ENCODE data around the gene CXCR3. TPM values are rescaled to one million over a fixed set of nuclear protein-coding genes. Genes with fewer than 3 reads are reported as not detected.
"Not testable (repeated sequence)": the region's sequence is repeated elsewhere in the genome, so short reads cannot be mapped to it uniquely, and the experiment has no call there.

The CXCR3 gene
- total RNA-seq = 100 to 1,000 TPM; 105 to 107 TPM

DNA sequence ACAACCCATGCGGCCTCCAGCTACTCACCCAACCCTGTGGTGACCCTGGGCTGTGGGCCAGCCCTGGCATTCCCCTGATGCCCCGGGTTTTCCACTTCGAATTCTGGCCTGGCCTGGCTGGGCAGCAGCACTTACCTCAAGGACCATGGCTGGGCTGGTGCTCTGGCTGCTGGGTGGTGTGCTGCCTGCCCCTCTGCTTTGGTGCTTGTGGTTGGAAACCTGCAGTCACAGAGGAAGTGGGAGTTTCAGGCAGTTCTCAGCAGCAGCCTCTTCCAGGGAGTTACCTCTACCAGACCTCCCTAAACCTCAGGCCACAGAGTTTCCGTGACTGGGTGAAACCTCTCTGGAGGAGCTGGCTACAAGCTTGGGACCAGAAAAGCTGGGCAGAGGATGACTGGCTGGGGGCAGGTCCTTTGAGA is at the start of gene CXCR3:
CXCR3 (minus strand) TSS at position 209 of the 419 bp plus-strand sequence; CDS start at position 147, 62 bp downstream.
- no peaks in the 10 kb centered on the region for H3K27me3 Mint-ChIP-seq
- H3K9me3 Mint-ChIP-seq = no peaks in the 10 kb centered on the region
- H3K27ac Mint-ChIP-seq = peak within 1 kb of the TSS; percentile 93

DNA sequence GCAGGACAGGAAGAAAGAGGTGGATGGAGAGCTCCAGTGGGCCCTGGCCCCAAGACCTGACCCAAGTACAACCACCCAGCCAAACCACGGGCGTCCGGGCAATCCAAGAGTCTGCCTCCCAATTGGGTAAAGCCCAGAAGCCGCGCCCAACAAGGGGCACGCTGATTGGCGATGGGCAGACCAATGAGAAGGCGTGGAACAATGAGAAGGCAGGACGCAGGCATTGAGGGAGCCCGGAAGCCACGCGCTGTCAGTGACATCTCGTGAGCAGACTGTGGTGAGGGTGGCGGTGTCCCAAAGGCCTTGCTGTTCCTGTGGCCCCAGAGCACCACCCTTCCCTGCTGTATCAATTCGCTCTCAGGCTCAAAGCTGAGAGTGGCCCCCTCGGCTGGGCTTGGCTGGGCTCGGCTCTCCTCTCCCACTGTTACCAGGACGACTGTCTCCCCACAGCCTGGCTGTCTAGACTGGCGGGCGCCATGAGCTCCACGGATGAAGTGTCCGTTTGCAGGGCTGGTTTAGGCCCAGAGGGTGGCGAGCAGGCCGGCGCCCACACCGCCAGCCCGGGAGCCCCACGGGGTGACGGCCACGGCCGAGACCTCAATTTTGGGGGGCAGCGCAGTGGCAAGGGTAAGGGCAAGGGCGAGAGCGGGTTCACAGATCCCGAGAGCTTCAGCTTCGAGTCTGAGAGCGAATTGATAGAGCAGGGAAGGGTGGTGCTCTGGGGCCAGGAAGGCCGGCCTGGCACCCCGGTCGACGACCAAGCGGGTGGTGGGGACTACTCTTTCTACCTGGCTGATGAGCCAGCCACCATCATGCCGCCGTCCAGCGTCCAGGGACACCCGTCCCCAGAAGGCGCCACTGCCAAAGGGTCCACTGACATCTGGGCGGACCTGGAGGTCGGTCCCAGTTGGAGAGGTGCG is 49.3 kb upstream of the CXCR3 start, which contains the start of gene LOC101059915:
LOC101059915 (plus strand) TSS at position 219 of the 920 bp plus-strand sequence.
- ATAC-seq (ENCODE audit: low read depth) (no peak), DNase-seq (no peak)
- Mint-ChIP-seq H3K27me3 (peaks cover 3% of the 10 kb centered on the region), H3K36me3 (no peaks in the 10 kb centered on the region), H3K4me1 (peaks cover 23% of the 10 kb centered on the region), H3K27ac (no peak within 1 kb of the TSS), H3K9me3 (no peaks in the 10 kb centered on the region), H3K4me3 (no peak within 1 kb of the TSS)
- POLR2A ChIA-PET = no interaction called here

More for the DNA sequence above, at the start of gene CXCR3:
- DNase-seq (peak; percentile 68), ATAC-seq (ENCODE audit: low read depth) (peak; percentile 39)
- H3K4me1 Mint-ChIP-seq = peaks cover 50% of the 10 kb centered on the region
- H3K4me3 Mint-ChIP-seq = peak within 1 kb of the TSS; percentile 96
- H3K36me3 Mint-ChIP-seq = peaks cover 39% of the 10 kb centered on the region
- POLR2A ChIA-PET = interaction anchor here (0.6 to 3.5 kb wide), 9 partner anchors 10 to 335 kb away, joined by 3 to 27 read pairs (median 5); partner anchors contain the start of genes NONO, OGT and TAF1

DNA sequence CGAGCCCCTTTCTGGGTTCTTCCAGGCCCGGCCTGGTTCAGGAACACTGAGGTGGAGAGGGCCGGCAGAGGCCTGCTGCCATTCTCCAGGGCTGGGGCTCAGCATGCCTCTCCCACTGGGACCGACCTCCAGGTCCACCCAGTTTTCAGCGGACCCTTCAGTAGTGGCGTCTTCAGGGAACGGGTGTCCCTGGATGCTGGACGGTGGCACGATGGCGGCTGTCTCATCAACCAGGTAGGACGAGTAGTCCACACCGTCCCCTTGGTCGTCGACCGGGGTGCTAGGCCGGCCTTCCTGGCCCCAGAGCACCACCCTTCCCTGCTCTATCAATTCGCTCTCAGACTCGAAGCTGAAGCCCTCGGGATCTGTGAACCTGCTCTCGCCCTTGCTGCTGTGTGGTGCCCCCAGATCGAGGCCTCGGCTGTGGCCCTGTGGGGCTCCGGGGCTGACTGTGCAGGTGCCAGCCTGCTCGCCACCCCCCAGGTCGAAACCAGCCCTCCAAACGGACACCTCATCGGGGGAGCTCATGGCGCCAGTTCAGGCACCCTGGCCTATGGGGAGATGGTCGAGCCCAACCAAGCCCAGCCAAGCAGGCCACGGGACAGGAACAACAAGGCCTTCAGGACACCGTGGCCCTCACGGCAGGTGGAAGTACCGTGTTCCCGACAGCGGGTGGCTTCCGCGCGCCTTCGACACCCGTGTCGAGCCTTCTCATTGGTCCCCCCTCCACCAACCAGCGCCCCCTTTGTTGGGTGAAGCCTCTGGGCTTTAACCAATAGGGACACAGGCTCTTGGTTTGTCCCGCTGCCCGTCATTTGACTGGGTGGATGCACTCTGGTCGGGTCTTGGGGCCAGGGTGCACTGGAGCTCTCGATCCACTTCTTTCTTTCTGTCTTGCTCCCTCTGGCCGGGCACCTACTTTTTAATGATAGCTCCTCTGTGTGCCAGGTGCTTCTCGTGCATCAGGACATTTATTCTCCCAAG is 48.2 kb upstream of the CXCR3 start:
- Mint-ChIP-seq H3K4me3 (no peak overlapping the region), H3K4me1 (peaks cover 22% of the 10 kb centered on the region), H3K27ac (no peak overlapping the region), H3K27me3 (no peaks in the 10 kb centered on the region), H3K9me3 (no peaks in the 10 kb centered on the region), H3K36me3 (no peaks in the 10 kb centered on the region)
- POLR2A ChIA-PET = no interaction called here
- DNase-seq (no peak), ATAC-seq (ENCODE audit: low read depth) (no peak)

DNA sequence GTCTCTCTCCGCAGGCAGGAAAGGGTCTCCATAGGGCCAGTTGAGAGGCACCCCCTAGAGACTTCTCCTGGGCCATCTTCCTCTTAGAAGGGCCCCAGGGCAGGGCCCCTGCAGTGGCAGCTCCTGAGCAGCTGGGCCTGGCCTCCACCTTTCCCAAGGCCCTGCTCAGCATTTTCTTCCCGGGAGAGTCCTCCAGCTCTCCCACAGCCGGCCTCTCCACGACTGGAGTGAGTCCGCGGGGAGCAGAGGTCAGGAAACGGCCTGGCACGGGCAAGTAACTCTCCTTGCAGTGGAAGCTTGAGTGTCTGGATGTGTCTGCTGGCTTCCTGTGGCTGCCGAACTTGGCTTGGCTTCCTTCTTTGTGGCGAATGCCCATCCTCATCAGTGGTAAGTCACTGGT is 47.4 kb upstream of the CXCR3 start:
- Mint-ChIP-seq H3K9me3 (no peaks in the 10 kb centered on the region), H3K27me3 (no peaks in the 10 kb centered on the region)
- no peak for ATAC-seq (ENCODE audit: low read depth)

DNA sequence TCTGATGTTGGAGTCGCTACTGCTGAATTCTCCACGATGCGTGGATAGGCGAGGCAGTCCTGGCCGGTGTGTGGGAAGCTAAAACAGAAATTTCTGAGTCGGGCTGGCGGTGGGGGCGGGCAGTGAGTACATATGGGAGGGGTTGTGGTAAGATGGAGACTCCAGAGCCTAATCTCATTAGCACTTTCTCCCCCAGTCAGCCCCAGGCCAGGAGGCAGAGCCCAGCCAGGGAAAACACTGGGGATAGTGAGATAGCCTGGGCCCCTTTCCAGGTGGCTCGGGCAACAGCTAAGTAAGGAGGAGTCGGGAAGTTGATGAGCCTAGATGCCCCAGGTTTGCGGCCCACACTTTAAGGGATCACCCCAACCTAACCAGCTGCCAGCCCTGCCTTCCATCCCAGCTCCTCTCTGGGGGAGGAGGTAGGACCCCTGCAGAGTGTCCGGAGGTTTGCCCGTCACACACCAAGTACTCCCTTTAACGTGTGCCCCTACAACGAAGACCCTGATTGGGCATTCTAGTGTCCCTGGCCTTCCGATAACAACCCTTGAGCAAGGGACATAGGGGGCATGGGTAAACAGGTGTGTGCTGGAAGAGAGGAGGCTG is 46.7 kb upstream of the CXCR3 start:
- Mint-ChIP-seq H3K27ac (no peak overlapping the region), H3K4me3 (no peak overlapping the region), H3K4me1 (peaks cover 13% of the 10 kb centered on the region), H3K9me3 (no peaks in the 10 kb centered on the region), H3K36me3 (no peaks in the 10 kb centered on the region), H3K27me3 (no peaks in the 10 kb centered on the region)
- no peak for ATAC-seq (ENCODE audit: low read depth)
- POLR2A ChIA-PET = no interaction called here
- no peak for DNase-seq

More for the DNA sequence above, 47.4 kb upstream of the CXCR3 start:
- DNase-seq = no peak
- no peak overlapping the region for H3K27ac Mint-ChIP-seq
- POLR2A ChIA-PET = no interaction called here
- H3K4me3 Mint-ChIP-seq = no peak overlapping the region
- H3K36me3 Mint-ChIP-seq = no peaks in the 10 kb centered on the region
- H3K4me1 Mint-ChIP-seq = peaks cover 15% of the 10 kb centered on the region

DNA sequence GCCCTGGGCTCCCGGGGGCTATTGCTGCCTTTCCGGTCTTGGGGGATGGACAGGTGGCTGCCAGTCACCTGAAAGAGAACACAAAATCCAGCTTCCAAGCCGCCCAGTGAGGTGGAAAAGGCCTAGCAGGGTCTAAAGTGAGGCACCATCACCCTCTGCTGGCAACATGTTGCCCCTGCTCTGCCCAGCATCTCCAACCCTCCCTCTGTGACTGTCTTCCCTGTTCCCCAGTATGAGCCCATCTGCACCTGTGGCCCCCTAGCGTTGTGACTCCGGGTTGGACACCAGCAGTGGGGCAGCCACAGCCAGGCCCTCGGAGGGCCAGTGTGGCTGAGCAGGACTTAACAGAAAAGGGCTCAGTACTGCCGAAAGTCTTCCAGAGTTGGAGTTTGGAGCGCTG is 45.9 kb upstream of the CXCR3 start:
- not testable (repeated sequence) for H3K27me3 Mint-ChIP-seq
- peak; percentile 52 for ATAC-seq (ENCODE audit: low read depth)

DNA sequence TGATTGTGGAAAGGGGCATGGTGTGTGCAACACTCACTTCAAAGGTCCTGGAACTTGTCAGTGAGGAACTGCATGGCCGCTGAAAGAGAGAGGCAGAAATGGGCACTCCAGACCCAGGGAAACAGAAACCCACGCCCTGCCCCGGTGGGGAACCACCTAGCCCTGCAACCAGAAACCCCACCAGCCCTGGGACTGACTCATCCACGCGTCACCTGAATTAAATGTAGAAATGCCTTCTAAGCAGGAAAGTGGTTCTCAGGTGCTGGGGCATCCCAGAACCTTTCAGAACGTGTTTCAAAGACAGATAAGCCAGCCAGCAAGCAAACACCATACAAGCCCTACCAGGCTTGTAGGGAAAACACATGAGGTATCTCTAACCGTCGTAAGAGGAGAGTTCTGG is 44.9 kb upstream of the CXCR3 start:
- H3K36me3 Mint-ChIP-seq = not testable (repeated sequence)

More for the DNA sequence above, 45.9 kb upstream of the CXCR3 start:
- not testable (repeated sequence) for H3K4me3 Mint-ChIP-seq, H3K27ac Mint-ChIP-seq, DNase-seq, H3K36me3 Mint-ChIP-seq, H3K9me3 Mint-ChIP-seq
- POLR2A ChIA-PET = interaction anchor here (0.7 kb wide), 1 partner anchor 28 kb away, joined by 3 read pairs; no protein-coding TSS in a partner anchor
- peaks cover 11% of the 10 kb centered on the region for H3K4me1 Mint-ChIP-seq

DNA sequence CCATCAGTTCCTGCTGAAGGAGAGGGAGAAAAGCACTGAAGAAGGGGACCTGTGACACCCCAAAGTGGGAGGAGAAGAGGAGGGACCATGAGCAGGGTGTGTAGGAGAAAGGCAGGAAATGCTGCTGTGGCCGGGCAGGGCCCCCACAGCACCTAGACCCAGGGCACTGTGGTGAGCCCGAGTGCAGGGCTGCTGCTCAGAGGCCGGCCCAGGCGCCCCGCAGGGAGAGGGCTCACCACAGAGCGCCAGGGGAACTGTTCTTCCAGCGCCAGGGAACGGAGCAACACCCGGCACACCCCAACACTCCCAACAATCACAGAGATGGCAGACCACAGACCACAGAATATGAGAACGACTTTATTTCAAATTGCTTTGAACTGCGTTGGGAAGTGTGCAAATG is 44.3 kb upstream of the CXCR3 start:
- ATAC-seq (ENCODE audit: low read depth) = peak; percentile 61
- POLR2A ChIA-PET, H3K36me3 Mint-ChIP-seq, H3K9me3 Mint-ChIP-seq, H3K27me3 Mint-ChIP-seq: not testable (repeated sequence)
- Mint-ChIP-seq H3K4me1 (peaks cover 11% of the 10 kb centered on the region), H3K27ac (peak overlapping the region; percentile 90), H3K4me3 (peak overlapping the region; percentile 80)
- DNase-seq = peak; percentile 58

More for the DNA sequence above, 44.9 kb upstream of the CXCR3 start:
- POLR2A ChIA-PET; H3K27me3 Mint-ChIP-seq; ATAC-seq (ENCODE audit: low read depth); DNase-seq; H3K9me3 Mint-ChIP-seq: not testable (repeated sequence)
- Mint-ChIP-seq H3K4me1 (peaks cover 11% of the 10 kb centered on the region), H3K27ac (peak overlapping the region; percentile 90), H3K4me3 (peak overlapping the region; percentile 62)

DNA sequence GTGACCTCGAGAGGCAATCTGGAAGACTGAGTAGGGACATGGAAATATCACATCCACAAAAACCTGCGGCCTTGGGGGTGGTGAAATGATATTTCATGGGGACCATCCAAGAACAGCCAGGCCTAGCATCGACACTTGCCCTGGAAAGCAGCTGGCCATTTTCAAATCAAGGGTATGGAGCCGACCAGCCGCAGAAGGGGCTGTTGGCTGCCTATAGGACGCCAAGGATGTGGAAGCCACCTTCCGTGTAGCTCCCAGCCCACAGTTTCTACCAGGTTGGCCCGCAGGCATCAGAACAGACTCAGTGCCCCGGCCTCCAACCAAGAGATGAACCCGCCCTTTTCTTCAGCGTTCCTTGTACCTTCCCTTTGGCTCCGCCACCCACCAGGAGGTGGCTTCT is 43.6 kb upstream of the CXCR3 start:
- no peak for DNase-seq
- Mint-ChIP-seq H3K27me3 (no peaks in the 10 kb centered on the region), H3K9me3 (no peaks in the 10 kb centered on the region), H3K36me3 (no peaks in the 10 kb centered on the region), H3K4me1 (peaks cover 14% of the 10 kb centered on the region), H3K27ac (no peak overlapping the region), H3K4me3 (no peak overlapping the region)
- POLR2A ChIA-PET = no interaction called here
- no peak for ATAC-seq (ENCODE audit: low read depth)

DNA sequence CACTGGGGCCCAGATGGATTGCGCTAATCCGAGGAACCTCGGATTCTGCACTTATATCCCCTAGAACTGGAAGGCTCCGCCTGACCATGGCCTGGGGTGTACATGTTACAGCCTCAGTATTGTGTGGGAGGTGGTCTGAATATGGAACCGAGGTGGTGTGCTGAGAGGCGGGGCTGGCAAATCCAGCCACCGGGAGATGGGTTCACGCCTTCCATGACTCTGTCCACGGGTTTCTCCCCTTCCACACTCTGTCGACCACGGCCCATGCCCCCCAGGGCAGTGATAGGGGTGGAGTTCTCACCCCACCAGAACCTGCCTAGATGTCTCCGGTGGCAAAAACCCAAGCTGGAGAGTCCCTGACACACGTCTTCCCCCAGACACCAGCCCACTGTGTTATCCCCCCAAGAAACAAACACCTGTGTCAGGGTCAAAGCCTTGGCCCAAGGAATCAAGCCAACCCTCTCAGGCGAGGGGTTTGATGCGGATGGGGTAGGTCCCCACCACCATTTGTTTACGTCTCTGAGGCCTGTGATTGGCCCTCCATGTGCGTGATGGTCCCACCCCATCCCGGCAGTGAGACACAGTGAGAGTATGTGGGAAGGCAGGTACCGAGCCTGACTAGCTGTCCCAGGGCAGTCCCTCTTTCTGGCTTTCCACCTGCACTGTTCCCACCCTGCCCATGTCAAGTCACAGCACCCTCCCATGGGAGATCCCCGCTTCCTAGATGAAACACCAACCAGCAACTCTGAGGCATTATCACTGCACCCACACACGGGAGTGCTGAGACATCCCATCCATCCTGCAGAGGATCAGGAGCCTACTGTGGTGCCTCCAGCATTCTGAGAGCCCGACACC is 42.5 kb upstream of the CXCR3 start:
- H3K4me1 Mint-ChIP-seq = peaks cover 18% of the 10 kb centered on the region

DNA sequence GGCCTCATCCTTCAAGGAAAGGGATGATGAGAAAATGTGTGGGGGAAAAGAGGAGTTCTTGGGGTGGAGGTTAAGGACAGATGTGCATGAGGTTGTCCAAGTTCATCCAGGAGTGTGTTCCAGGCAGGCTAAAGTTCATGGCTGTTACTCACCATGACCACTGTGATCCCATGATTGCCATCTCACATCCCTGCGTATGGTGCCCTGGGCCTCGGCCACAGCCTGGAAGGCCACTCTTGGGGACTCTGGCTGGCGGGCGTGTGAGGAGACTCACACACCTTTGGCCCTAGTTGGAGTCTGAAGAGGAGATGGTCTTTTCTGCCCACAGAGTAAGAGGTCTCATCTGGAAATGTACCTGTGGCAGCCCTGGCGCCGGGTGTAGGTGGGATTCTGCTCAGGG is 41.6 kb upstream of the CXCR3 start:
- DNase-seq (no peak), ATAC-seq (ENCODE audit: low read depth) (no peak)
- no peaks in the 10 kb centered on the region for H3K36me3 Mint-ChIP-seq
- peaks cover 2% of the 10 kb centered on the region for H3K9me3 Mint-ChIP-seq
- peaks cover 18% of the 10 kb centered on the region for H3K4me1 Mint-ChIP-seq
- H3K27me3 Mint-ChIP-seq = no peaks in the 10 kb centered on the region
- H3K4me3 Mint-ChIP-seq = no peak overlapping the region
- POLR2A ChIA-PET = no interaction called here
- H3K27ac Mint-ChIP-seq = no peak overlapping the region

More for the DNA sequence above, 42.5 kb upstream of the CXCR3 start:
- H3K36me3 Mint-ChIP-seq = no peaks in the 10 kb centered on the region
- POLR2A ChIA-PET = no interaction called here
- peaks cover 2% of the 10 kb centered on the region for H3K9me3 Mint-ChIP-seq
- H3K4me3 Mint-ChIP-seq = no peak overlapping the region
- DNase-seq (no peak), ATAC-seq (ENCODE audit: low read depth) (no peak)
- no peak overlapping the region for H3K27ac Mint-ChIP-seq
- H3K27me3 Mint-ChIP-seq = no peaks in the 10 kb centered on the region

DNA sequence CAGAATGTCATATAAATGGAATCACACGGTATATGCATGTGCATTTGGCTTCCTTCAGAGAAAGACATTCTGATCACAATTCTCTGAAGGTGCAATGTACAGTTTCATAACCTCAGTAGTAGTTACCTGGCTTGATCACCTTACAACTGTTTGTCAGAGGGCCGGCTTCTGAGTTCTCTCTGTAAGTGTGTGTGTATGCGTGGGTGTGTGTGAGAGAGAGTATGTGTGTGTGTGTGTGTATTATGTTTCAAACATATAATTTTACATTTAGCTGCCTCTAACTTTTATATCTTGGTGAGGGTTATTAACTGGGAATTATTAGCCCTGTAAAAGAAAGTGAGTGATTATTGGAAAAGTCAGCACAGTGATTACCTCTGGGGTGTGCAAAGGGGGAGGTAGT is 41.0 kb upstream of the CXCR3 start:
- POLR2A ChIA-PET = no interaction called here
- Mint-ChIP-seq H3K27me3 (no peaks in the 10 kb centered on the region), H3K9me3 (peaks cover 2% of the 10 kb centered on the region), H3K36me3 (no peaks in the 10 kb centered on the region), H3K4me1 (peaks cover 18% of the 10 kb centered on the region), H3K4me3 (no peak overlapping the region), H3K27ac (no peak overlapping the region)
- ATAC-seq (ENCODE audit: low read depth) = no peak
- DNase-seq = no peak

All from activated naive CD8-positive, alpha-beta T cell treated with anti-CD3 and anti-CD28 coated beads, Interleukin-2, amount 10 ng/mL, durations not matched to agents 7 days and 5 days (primary cell).